ENCODE data around the gene GCKR. TPM values are rescaled to one million over a fixed set of nuclear protein-coding genes. Genes with fewer than 3 reads are reported as not detected.
"Not testable (repeated sequence)": the region's sequence is repeated elsewhere in the genome, so short reads cannot be mapped to it uniquely, and the experiment has no call there.

Gene GCKR
- polyA plus RNA-seq, 1 donor from 2014 or later = 2.5 TPM

DNA sequence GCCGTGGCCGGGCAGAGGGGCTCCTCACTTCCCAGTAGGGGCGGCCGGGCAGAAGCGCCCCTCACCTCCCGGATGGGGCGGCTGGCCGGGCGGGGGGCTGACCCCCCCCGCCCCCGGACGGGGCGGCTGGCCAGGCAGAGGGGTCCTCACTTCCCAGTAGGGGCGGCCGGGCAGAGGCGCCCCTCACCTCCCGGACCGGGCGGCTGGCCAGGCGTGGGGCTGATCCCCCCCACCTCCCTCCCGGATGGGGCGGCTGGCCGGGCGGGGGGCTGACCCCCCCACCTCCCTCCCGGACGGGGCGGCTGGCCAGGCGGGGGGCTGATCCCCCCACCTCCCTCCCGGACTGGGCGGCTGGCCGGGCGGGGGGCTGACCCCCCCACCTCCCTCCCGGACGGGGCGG, 43.0 kb downstream of the GCKR start:
- H3K27ac ChIP-seq (ENCODE audit: low read length); H3K9ac ChIP-seq (ENCODE audit: low read length); H4K20me1 ChIP-seq (ENCODE audit: insufficient read depth); H3K4me3 ChIP-seq (ENCODE audit: low read length); H2AFZ ChIP-seq (ENCODE audit: low read depth, low read length); H3K36me3 ChIP-seq (ENCODE audit: insufficient read depth, low read length); H3K27me3 ChIP-seq (ENCODE audit: insufficient read depth, low read depth, low read length); H3F3A ChIP-seq (ENCODE audit: insufficient read depth, low read length, poor library complexity, severe bottlenecking); H3K4me2 ChIP-seq (ENCODE audit: low read length); H3K79me2 ChIP-seq (replicated peaks; ENCODE audit: insufficient read depth, low read length); H3K9me3 ChIP-seq (ENCODE audit: low read length); H3K9me2 ChIP-seq (ENCODE audit: insufficient read depth, low read length): not testable (repeated sequence)

DNA sequence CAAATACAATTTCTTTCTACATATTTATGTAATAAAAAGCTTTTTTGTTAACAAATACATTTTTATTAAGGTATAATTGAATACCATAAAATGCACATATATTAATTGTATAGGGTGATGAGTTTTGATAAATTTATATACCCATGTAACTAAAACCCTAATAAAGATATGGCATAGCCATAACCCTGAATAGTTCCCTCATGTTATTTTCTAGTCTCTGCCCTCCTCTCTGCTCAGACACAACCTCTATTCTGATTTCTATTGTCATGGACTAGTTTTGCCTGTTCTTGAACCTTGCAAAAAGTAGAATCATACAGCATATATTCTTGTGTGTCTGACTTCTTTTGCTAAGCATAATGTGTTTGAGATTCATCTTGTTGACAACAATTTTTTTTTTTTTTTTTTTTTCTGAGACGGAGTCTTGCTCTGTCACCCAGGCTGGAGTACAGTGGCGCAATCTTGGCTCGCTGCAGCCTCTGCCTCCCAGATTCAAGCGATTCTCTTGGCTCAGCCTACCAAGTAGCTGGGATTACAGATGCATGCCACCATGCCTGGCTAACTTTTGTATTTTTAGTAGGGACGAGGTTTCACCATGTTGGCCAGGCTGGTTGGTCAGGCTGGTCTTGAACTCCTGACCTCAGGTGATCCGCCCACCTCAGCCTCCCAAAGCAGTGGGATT, 47.6 kb downstream of the GCKR start:
- Histone ChIP-seq H3K79me2 (replicated peaks; ENCODE audit: insufficient read depth, low read length) (no peaks in the 10 kb centered on the region), H3K9me3 (ENCODE audit: low read length) (no peaks in the 10 kb centered on the region), H3K4me2 (ENCODE audit: low read length) (no peak overlapping the region), H3K9me2 (ENCODE audit: insufficient read depth, low read length) (no peaks in the 10 kb centered on the region), H3K27me3 (ENCODE audit: insufficient read depth, low read depth, low read length) (no peaks in the 10 kb centered on the region), H3F3A (ENCODE audit: insufficient read depth, low read length, poor library complexity, severe bottlenecking) (no peaks in the 10 kb centered on the region), H3K27ac (ENCODE audit: low read length) (no peak overlapping the region), H3K4me3 (ENCODE audit: low read length) (no peak overlapping the region), H3K36me3 (ENCODE audit: insufficient read depth, low read length) (no peaks in the 10 kb centered on the region), H3K9ac (ENCODE audit: low read length) (no peak overlapping the region), H4K20me1 (ENCODE audit: insufficient read depth) (no peaks in the 10 kb centered on the region), H2AFZ (ENCODE audit: low read depth, low read length) (no peak overlapping the region)
- TF ChIP-seq RAD21 (conservative IDR thresholded peaks at IDR 0.05) (no peak), EZH2 (IDR thresholded peaks at IDR 0.05; ENCODE audit: borderline replicate concordance, insufficient read depth, low read length, poor library complexity, severe bottlenecking) (no peak), SMC3 (conservative IDR thresholded peaks at IDR 0.05; ENCODE audit: poor library complexity) (no peak), POLR2AphosphoS5 (IDR thresholded peaks at IDR 0.05) (no peak), TAF1 (IDR thresholded peaks at IDR 0.05; ENCODE audit: low read depth) (no peak), MXI1 (conservative IDR thresholded peaks at IDR 0.05; ENCODE audit: poor library complexity, severe bottlenecking) (no peak), EP300 (conservative IDR thresholded peaks at IDR 0.05; ENCODE audit: poor library complexity, severe bottlenecking) (no peak)
- TF ChIP-seq, protein P1, sequence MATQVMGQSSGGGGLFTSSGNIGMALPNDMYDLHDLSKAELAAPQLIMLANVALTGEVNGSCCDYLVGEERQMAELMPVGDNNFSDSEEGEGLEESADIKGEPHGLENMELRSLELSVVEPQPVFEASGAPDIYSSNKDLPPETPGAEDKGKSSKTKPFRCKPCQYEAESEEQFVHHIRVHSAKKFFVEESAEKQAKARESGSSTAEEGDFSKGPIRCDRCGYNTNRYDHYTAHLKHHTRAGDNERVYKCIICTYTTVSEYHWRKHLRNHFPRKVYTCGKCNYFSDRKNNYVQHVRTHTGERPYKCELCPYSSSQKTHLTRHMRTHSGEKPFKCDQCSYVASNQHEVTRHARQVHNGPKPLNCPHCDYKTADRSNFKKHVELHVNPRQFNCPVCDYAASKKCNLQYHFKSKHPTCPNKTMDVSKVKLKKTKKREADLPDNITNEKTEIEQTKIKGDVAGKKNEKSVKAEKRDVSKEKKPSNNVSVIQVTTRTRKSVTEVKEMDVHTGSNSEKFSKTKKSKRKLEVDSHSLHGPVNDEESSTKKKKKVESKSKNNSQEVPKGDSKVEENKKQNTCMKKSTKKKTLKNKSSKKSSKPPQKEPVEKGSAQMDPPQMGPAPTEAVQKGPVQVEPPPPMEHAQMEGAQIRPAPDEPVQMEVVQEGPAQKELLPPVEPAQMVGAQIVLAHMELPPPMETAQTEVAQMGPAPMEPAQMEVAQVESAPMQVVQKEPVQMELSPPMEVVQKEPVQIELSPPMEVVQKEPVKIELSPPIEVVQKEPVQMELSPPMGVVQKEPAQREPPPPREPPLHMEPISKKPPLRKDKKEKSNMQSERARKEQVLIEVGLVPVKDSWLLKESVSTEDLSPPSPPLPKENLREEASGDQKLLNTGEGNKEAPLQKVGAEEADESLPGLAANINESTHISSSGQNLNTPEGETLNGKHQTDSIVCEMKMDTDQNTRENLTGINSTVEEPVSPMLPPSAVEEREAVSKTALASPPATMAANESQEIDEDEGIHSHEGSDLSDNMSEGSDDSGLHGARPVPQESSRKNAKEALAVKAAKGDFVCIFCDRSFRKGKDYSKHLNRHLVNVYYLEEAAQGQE (IDR thresholded peaks at IDR 0.05; ENCODE audit: borderline replicate concordance) = no peak
- TF ChIP-seq, protein P2, sequence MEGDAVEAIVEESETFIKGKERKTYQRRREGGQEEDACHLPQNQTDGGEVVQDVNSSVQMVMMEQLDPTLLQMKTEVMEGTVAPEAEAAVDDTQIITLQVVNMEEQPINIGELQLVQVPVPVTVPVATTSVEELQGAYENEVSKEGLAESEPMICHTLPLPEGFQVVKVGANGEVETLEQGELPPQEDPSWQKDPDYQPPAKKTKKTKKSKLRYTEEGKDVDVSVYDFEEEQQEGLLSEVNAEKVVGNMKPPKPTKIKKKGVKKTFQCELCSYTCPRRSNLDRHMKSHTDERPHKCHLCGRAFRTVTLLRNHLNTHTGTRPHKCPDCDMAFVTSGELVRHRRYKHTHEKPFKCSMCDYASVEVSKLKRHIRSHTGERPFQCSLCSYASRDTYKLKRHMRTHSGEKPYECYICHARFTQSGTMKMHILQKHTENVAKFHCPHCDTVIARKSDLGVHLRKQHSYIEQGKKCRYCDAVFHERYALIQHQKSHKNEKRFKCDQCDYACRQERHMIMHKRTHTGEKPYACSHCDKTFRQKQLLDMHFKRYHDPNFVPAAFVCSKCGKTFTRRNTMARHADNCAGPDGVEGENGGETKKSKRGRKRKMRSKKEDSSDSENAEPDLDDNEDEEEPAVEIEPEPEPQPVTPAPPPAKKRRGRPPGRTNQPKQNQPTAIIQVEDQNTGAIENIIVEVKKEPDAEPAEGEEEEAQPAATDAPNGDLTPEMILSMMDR (IDR thresholded peaks at IDR 0.05; ENCODE audit: poor library complexity, severe bottlenecking) = no peak
